ENCODE measurements around the gene TIGD3. TPM values are rescaled to one million over a fixed set of nuclear protein-coding genes. Genes with fewer than 3 reads are reported as not detected.

TIGD3 gene
- total and polyA plus RNA-seq, 9 of the 15 experiments (the other 6 are each of a cell fraction or from before 2014, with no cell fraction given): 0.06 to 1.3 (median 0.56) TPM

DNA sequence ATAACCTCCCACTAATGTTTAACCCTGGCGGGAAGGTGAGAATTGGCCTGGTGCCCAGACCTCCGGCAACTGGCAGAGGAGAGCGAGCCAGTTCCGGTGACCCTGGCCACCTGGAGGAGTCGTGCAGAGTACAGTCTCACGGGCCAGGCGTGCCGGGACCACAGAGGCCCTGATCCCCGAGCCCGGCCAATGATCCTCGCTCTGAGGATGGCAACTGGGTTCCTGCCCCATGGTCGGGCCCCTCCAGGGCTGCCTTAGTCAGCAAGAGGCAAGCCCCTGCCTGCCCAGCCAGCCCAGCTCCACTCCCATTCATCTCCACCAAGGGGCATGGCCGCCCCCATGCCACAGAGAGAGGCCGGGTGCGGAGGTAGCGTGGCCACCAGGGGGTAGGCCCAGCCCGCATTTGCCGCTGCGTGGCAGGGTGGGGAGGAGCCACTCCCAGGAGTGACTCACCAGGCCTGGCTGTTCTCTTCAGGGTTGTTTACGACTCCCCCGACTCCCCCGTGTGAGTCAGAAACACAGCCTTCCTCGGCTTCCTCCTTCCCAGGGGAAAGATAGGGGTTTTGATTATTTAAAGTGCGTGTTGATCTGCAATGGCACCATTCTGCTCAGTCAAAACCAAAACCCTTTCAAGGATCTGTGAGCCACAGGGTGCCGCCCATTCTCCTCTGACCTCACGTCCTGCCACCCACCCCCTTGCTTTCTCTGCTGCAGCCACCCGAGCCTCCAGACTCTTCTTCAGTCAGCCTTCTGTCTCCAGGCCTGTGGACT is 27.7 kb downstream of the TIGD3 start, which contains the start of gene SLC25A45 (continued):
- TF ChIP-seq MNT (conservative IDR thresholded peaks at IDR 0.05): peak; percentile 89 to 94
- TF ChIP-seq U2AF2 (optimal IDR thresholded peaks at IDR 0.05; ENCODE audit: low read depth, low read length): no peak
- TF ChIP-seq CHD1 (IDR thresholded peaks at IDR 0.05; ENCODE audit: low read length): no peak
- TF ChIP-seq ZNF431 (CRISPR knock-in tag; IDR thresholded peaks at IDR 0.05): peak; percentile 65; the same call in 1 of the 2 replicates
- peak in 1 of 2 experiments; percentile 83; a peak in 2 of 4 replicates for TF ChIP-seq RCOR1 (IDR thresholded peaks at IDR 0.05; ENCODE audit: borderline replicate concordance in 1 of 2, low read depth in 2 of 2, low read length in 2 of 2)
- TF ChIP-seq NBN (IDR thresholded peaks at IDR 0.05; ENCODE audit: low read depth): peak; percentile 85; the same call in 1 of the 2 replicates
- TF ChIP-seq FOXP1 (CRISPR knock-in tag; IDR thresholded peaks at IDR 0.05): peak; percentile 97
- TF ChIP-seq TGIF2 (CRISPR knock-in tag; IDR thresholded peaks at IDR 0.05): no peak
- TF ChIP-seq SPI1 (IDR thresholded peaks at IDR 0.05; ENCODE audit: borderline replicate concordance, low read depth, low read length): peak; percentile 57; the same call in 1 of the 2 replicates
- TF ChIP-seq PPARD (CRISPR knock-in tag; IDR thresholded peaks at IDR 0.05): no peak
- TF ChIP-seq, protein P1, sequence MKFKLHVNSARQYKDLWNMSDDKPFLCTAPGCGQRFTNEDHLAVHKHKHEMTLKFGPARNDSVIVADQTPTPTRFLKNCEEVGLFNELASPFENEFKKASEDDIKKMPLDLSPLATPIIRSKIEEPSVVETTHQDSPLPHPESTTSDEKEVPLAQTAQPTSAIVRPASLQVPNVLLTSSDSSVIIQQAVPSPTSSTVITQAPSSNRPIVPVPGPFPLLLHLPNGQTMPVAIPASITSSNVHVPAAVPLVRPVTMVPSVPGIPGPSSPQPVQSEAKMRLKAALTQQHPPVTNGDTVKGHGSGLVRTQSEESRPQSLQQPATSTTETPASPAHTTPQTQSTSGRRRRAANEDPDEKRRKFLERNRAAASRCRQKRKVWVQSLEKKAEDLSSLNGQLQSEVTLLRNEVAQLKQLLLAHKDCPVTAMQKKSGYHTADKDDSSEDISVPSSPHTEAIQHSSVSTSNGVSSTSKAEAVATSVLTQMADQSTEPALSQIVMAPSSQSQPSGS (CRISPR knock-in tag; IDR thresholded peaks at IDR 0.05): no peak
- TF ChIP-seq RNF219 (CRISPR knock-in tag; IDR thresholded peaks at IDR 0.05): no peak
- no peak for TF ChIP-seq TCF7L2 (IDR thresholded peaks at IDR 0.05; ENCODE audit: low read depth, low read length)
- TF ChIP-seq NFIX (CRISPR knock-in tag; IDR thresholded peaks at IDR 0.05; ENCODE audit: low read depth): no peak
- TF ChIP-seq GMEB1 (CRISPR knock-in tag; IDR thresholded peaks at IDR 0.05): peak; percentile 69
- peak; percentile 67 for TF ChIP-seq ZNF175 (CRISPR knock-in tag; IDR thresholded peaks at IDR 0.05; ENCODE audit: low read depth)
- TF ChIP-seq NR2C1 (IDR thresholded peaks at IDR 0.05): peak; percentile 45
- peak; percentile 59; the same call in 1 of the 2 replicates for TF ChIP-seq NR2C1 (tag; IDR thresholded peaks at IDR 0.05)
- TF ChIP-seq POU5F1 (IDR thresholded peaks at IDR 0.05; ENCODE audit: borderline replicate concordance, low read depth, low read length, partially characterized antibody): no peak
- no peak for TF ChIP-seq THRAP3 (IDR thresholded peaks at IDR 0.05; ENCODE audit: borderline replicate concordance)
- TF ChIP-seq ELF4 (CRISPR knock-in tag; IDR thresholded peaks at IDR 0.05): peak; percentile 70; the same call in 1 of the 2 replicates
